IPS-NIHi11 (cell line): ENCODE results near the gene TNIK.

ENCODE experiments used
- DNase-seq: peaks from one replicate; pipeline ENCODE4 v3.0.0; 2012; ENCODE audit warnings: mixed read lengths, low spot score

Gene TNIK

DNA sequence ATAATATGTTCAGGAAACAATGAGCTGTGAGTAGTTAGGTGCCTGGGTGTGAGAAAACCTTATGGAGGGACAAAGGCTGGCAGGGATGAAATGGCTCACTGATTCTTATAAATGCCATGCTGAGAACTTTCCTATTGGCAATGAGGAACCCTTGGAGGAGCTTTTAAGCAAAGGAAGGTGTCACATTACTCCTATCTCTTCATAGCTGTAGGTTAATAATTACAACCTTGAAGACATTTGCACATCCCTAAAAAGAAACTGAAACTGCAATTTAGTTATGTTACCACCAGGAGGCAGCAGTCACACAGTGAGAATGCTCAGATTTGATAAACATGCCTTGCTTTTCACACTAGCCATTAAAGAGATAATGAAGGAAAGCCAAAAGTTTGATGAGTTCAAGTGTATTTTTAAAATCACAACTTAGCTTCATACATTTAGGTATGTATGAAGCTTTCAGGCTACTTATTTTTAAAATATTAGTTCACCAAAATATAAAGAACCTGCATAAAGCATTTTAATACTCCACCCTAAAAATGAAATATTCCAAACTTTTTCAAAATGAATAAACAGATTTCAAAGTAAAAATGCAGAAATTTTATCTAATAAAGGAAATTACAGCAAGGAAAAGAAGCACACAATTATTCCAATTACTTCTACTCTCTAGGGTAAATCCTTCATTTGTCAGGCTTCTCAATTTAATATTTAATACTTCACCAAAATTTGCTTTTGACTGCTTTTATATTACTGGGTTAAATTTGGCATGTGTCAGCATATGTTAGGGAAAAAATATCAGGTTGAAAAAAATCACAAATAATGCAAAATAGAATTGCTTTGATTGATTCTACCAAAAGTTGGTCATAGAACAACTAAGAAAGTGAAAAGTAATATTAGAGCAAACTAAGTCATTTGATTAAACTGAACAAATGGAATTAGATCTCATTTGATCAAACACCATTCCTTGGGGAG lies 296.8 kb downstream of the TNIK start:
- peak; percentile 49 for DNase-seq

DNA sequence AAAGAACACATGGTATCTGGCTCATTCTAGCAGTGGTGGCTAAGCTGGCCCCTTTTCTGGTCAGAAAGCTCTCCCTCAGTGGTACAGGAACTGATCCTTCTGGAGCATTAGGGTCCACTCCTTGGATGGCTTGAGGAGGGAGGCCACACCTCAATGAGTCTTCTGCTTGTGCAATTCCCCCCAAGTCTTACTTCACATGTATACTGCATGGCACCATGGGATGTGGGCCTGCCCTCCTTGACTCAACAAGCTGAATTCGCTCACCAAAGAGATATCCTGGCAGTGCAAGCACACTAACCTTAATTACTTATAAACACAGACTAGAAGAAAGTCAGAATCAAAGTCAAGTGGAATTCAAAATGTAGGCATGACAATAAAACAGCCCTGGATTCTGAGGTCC lies 299.9 kb downstream of the TNIK start:
- no peak for DNase-seq

DNA sequence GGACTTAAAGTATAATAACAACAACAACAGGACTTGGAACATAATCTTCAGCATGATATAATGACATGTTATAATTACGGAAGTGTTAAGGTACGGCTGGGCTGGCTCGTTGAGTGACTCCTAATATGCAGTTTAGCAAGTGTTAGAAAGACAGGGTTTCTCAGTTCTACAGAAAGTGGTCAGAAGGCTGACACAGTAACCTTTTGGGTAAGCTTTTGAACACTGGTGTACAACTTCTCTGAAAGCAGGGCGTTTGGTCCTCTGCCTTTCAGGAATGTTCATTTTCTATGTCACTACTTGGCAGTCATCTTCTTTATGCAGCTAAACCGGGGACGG lies 300.4 kb downstream of the TNIK start:
- no peak for DNase-seq

DNA sequence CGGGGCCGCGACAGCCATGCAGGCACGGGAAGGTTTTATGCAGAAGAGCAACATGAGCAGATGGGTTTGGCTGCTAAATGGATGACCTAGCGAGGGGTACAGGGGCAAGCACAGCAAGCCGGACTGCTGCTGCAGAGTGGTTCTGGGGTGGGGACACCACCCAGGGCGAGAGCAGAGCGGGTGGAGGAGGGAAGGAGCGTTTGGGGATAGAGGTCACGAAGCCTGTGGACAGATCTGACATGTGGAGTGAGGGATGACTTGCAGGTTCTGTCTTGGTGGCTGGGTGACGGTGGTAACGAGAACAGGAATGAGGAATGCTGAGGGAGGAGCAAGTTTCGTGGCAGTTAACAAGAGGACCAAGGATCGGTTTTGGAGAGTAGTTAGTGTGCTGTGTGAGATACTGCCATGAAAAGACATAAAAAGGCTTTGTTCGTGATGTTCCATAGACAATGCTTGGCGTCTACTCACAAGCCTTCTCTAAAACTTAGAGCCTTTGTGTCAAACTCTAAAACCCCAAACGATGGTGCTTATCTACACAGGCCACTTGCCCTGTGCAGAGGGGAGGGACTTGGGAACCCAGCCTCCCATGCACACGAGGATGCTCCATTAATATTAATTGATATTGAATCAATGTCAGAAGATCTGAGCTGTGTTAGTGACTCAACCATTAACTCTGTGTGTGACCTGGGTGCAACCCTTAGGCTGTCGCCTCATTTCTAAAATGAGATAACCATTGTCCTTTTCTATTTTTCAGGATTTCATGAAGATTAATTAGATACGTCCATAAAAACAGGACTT lies 301.0 kb downstream of the TNIK start:
- no peak for DNase-seq

DNA sequence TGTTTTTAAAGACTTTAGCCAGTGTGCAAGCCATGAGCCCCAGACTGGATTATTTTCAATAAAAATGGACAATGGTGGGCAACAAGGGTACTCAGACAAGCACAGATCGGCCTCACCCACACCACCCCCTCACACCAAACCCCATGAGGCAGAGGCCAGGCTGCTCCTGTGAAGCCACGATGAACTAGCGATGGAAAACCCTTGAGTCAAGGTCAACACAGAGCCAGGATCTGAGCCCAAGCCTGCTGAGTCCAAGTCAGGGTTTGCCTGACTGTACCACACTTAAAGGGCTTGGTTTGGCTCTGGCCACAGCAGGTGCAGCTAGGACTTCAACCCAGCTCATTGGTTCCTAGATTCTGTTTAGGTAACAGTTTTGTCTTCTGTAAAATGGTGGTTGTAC lies 302.2 kb downstream of the TNIK start:
- no peak for DNase-seq

DNA sequence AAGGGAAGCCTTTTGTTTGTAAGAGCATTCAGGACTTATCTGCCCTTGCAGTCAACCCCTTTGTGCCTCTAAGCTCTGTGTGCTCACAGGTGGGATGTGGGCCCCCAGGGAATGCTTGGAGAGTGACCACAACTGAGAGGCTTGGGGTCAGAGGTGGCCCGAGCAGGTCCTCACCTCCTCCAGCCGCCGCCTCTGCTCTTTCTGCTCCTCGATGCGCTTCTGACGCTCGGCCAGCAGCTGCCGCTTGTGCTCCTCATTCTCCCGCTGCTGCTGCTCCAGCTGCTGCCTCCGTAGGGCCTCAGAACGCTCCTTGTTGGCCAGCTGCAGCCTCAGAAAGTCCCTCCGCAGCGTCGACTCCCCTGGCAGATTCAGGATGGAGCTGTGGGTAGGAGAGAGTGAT lies 302.9 kb downstream of the TNIK start:
- DNase-seq = no peak

DNA sequence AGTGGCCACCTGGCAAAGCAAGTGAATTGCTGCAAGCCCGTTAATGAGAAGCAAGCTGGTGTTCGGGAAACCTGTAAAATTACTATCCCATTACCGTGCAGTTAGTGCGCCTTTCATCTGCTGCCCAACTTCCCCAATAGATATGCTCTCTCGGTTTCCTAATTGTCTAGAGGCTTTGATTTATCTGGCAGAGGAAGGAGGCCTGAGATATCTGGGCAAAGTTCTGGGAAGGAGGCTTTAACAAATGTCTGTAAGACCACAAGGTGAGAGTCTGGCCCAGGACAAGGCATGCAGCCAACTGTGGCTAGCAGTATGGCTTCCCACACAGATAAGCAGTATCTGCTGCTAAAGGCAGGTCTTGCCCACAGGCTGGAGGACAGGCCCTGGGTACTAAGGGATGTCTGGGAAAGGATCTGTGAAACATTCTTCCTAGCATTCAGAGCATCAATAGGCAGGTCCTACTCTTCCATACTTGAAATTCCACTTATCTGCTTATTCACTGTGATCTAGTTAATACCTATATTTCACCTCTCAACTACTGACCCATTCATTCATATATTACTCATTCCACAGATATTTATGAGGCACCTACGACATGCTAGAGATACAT lies 303.7 kb downstream of the TNIK start:
- no peak for DNase-seq

DNA sequence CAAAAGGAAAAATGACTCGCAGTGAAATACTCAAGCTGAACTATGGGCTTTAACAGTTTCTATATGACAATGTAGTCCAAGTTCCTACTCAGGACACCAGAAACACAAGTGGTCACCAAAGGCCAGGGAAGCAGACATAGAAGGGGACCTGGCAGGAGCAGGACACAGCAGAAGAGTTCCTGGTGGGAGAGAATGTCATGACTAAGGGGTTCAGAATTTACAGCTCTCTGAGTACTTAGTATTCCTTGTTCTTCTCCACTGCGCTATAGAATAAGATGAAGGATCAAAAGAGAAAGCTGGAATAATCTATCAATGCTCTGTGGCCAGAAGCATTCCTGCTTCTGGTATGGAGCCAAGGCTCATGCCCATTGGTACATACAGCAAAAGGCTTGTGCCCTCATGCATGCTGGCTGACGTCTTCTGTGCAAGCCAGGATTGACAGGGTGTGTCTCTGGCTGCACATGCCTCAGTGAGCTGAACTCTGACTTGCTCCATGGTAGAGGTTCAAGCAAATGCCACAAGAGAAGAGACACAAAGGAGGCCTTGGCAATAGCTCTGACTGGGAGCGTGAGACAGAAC lies 305.0 kb downstream of the TNIK start:
- no peak for DNase-seq

DNA sequence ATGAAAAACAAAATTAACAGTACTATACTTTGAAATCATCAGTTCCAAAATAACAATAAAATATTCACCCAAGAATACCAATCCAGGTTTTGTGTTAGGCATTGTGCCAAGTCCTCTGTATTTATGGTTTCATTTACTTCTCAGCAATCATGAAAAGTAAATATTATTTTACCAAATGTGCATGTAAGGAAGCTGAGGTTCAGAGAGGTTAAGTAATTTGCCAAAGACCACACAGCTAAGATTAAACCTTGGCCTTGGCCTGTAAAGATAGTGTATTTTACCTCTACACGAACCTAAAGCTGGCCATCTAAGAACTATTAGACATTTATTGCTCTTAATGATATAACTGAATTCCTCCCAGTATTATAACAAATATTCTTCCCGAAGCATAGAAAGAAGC lies 309.3 kb downstream of the TNIK start:
- no peak for DNase-seq

DNA sequence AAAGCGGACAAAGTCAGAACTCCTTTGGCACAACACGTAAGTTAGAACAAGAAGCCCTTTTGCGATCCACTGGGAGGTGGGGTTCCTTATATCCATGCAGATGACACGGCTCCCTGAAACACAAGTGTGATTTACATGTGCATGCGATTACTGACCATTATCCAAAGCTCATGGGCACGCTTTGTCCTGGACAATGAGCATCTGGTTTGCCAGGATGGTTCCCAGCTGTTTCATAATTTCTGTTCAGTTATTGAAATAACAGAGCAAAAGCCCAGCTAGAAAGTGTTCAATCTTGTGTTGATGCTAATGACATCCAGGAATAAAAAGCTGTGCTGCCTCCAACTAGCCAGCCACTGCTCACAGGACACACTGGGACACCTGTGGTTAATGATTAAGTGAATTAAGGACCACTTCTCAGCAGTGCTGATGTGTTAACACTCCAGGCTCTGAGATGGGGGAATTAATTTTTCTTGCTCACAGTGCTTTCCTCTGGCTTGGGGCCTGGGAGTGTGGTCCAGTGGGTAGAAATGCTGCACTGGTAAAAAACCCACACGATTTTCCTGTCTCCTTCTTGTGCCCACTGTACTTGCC lies 310.6 kb downstream of the TNIK start:
- DNase-seq = no peak

DNA sequence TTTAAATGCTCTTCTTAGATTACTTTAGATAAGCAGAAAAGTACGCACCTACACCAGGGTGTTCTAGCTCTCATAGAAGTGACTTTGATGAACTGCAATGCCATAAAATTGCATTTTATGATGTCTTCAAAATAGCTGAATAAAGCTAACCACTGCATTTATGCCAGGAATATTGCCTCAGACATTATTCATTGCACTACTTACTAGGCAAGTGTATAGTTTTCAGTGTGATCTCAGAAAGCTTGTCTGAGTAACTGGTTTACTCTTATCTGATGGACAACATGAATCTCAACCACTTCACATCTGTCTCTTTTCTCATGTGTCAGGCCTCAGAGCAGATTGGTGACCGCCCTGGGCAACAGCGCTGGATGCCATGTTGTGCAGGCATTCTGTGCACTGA lies 314.4 kb downstream of the TNIK start:
- no peak for DNase-seq

DNA sequence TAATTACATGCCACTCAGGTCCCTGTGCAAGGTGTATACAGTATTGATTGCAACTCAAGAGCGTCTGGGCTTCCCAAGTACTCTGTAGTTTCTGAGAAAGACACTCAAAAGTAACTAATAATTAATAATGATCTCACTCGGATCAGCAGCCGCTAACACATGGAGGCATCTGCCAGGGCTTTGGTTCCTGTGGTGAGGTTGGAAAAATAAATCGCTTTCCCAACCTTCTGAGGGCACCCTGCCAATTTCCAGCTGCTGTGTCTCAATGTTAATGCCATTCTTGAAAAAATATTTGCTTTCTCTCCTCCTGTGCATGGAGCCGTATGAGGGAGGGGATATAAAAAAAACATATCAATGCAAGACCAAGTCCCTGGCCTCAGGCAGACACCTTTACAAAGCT lies 317.2 kb downstream of the TNIK start:
- no peak for DNase-seq

DNA sequence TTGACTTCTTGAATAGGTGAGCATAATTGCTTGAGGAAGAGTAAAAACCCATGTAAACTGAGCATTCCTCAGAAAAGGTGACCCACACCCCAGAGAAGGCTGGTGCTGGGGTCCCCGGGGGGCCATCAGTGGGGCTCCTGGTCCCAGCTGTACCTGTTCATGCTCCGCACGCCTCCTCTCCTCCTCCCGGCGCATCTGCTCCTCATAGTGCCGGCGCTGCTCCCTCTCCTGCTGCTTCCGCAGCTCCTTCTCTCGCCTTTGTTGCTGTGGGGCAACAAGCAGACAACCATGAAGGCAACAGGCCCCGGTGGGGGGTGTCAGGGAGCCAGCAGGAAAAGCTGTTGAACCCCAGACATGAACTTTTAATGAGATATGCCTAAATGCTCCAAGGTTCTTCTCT lies 320.0 kb downstream of the TNIK start:
- no peak for DNase-seq

DNA sequence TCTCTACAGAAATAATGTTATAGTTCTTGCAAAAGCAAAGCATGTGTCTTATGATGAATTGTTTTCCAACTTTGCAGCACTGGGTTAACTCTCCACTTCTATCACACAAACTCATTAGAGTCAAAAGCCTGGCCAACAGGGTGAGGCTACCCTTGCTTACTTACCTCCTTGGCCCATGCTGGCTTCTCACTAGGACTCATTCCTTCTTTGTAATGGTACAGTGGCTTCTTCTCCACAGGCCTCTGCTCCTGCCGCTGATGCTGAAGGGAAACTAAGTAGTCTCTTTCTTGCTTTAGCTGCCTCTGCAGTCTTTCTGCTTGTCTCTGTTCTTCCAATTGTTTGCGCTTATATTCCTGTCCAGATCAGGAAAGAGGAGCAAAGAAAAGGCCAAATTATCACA lies 322.2 kb downstream of the TNIK start:
- no peak for DNase-seq

DNA sequence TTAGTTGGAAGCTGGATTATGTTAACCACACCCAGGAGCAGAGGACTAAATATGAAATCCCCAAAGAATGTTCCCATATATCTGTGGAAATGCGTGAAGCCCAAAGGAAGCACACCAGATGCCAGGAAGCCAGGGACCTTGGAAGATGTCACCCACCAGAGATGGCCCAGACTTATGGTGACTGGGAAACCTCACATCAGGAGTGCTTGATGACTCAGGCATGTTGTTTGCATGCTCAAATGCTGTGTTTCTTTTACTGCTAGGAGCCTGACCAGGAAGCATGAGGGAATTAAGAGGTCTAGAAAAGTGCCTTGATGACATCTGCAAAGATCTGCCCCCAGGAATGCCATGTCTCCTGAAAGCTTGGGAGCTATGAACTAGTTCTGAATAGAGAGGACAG lies 324.7 kb downstream of the TNIK start:
- no peak for DNase-seq

DNA sequence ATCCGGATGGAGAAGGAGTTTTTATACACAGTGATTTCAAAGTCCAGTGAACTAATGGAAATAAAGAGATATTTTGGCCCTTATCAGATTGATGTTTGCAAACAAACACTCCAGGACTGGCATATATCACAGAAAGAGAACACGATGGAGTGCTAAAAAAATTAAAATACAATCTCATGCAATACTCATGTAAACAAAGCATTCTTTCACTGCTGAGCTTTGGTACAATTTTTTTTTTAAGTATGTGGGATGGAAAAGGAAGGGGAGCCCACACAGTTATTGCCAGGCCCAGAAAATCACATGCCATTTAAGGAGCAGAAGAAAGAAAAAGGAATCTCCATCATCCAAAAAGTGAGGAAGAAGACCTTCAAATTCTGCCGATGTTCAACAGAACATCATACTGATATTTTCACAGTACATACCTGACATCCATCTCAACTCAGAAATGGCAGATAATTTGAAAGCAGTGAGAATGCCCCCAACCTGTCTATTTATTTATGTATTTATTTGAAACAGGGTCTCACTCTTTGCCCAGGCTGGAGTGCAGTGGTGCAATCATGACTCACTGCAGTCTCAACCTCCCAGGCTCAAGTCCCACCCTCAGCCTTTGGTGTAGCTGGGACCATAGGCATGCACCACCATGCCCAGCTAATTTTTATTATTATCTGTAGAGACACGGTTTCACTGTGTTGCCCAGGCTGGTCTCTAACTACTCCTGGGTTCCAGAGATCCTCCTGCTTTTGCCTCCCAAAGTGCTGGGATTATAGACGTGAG lies 326.2 kb downstream of the TNIK start:
- DNase-seq = no peak

DNA sequence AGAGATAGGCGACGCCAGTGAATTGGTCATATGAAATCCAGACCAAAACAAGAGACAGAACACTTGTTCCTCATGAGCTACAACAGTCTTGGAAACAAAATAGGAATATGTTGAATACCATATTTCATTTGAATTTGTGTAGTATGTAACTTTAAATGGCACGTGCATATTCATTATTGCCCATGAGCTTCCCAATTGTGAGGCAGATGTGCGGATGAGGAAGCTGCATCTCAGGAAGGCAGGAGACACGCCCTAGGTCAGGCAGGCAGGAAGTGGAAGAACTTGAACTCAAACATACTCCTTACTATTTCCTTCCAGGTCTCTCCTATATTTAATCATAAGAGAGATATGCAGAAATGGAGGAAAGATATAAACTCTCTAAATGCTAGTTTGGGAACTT lies 326.9 kb downstream of the TNIK start:
- DNase-seq = no peak

DNA sequence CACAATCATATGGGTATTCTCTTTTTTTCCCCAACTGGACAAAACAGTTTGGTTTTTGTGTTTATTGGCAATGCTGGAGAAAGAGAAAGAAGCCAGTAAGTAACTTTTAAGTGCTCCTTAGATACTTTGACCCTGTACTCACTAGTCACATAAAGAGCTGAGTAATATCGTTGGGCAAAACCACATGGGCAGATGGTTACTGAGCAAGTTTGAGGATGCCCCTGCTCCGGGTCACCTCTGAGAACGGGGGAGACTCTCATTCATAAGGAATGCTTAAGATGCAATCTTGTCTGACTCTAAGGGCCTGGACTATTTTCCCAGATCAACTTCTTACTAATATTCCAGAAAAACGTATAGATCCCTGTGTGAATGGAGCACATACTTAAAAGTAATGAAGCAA lies 327.3 kb downstream of the TNIK start:
- no peak for DNase-seq

DNA sequence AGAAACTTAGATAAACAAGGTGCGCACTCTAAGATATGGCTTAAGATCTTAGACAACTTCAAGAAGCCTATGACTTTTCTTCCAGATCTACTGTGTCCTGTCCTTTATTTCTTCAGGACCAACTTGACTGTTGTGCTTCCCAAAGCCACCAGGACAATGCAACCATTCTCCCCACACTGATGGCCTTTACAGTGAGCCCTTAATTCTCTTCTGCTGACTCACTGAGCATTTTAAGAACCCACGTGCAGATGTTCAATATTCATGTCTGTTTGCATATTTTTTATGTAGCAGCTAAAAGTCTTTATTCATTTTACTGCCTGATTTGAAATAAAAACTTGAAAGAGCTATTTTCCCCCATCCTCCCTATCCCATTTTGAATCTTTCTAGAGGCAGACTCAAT lies 330.4 kb downstream of the TNIK start:
- DNase-seq = no peak

DNA sequence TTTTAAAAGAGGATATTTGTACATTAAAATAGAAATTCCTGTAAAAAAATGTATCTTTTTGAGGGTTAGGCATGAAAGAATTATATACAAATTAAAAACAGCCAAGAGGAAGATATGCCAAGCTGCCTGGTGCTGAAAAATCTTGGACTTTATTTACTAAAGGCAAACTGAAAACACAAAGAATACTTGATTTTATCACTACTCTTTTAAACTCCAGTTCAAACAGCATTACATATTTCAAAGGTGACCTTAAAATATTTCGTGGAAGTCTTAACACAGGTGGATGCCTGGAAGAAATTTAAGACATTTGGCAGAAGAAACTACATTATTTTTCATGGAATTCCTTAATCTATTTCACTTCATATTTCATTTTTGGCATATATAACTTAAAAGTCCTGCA lies 332.6 kb downstream of the TNIK start:
- DNase-seq = no peak

DNA sequence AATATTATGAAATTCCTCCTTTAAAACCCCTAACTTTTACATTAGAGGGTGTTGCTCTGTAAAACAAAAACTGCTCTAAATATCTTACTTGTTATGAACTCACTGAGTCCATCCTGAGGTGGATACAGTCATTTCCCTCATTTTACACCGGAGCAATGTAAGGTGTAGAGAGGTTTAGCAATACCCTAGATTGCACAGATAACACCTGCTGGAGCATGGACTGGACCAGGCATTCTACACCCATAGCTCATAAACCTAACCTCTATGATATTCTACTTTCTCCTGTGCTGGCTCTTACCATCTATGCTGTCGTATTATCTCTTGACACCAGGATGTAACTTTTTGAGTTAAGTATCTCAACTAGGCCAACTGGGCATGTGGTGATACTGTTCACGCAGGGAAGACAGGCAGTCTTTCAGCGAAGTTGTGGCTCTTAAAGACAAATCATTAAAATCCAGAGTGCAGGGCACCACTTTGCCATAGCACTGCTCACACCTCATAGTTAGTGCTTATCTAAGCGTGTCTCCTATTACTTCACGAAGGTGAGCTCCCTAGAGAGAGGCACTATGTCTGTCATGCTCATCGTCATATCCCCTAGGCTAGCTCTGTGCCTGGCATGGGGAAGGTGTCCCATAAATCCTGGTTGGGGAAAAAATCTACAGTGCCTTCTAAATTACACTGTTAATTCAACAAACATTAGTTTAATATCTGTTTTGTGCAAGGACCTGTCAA lies 333.6 kb downstream of the TNIK start:
- DNase-seq = no peak
